OCI-LY3 (cell line): ENCODE results near the gene SCP2.

Source experiments
- EZH2phosphoT487 ChIP-seq: fragments of 200-600 bp; shearing (Covaris generic); IDR thresholded peaks from 2 replicates; pipeline ENCODE4 v1.6.1; 2018; ENCODE audit warnings: antibody characterized with exemption, mixed run types, low read depth
- TF ChIP-seq, protein P1 (sequence below): fragments of 200-600, 300-600 bp; sonication (generic); IDR thresholded peaks from 2 replicates; pipeline ENCODE4 v1.5.1; 2014; ENCODE audit warnings: antibody characterized with exemption, low read length, low read depth

GRCh38 chr1:52919051-52919722 is 7.9 kb upstream of the SCP2 start:
- TF ChIP-seq, protein P1, sequence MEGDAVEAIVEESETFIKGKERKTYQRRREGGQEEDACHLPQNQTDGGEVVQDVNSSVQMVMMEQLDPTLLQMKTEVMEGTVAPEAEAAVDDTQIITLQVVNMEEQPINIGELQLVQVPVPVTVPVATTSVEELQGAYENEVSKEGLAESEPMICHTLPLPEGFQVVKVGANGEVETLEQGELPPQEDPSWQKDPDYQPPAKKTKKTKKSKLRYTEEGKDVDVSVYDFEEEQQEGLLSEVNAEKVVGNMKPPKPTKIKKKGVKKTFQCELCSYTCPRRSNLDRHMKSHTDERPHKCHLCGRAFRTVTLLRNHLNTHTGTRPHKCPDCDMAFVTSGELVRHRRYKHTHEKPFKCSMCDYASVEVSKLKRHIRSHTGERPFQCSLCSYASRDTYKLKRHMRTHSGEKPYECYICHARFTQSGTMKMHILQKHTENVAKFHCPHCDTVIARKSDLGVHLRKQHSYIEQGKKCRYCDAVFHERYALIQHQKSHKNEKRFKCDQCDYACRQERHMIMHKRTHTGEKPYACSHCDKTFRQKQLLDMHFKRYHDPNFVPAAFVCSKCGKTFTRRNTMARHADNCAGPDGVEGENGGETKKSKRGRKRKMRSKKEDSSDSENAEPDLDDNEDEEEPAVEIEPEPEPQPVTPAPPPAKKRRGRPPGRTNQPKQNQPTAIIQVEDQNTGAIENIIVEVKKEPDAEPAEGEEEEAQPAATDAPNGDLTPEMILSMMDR, result no peak
- no peak for TF ChIP-seq EZH2phosphoT487
